Lower lobe of right lung (tissue), 2 donors: ENCODE results near the gene SPEM3. TPM values are rescaled to one million over a fixed set of nuclear protein-coding genes. Genes with fewer than 3 reads are reported as not detected.

ENCODE experiments used
- ATAC-seq, 2 donors: fragments of 200-7000 bp; cut with Tn5 transposase; one replicate each; pipeline ENCODE4 v1.9.1; 2020 to 2022; ENCODE audit warnings: mild to moderate bottlenecking in 2 of 2, moderate library complexity in 2 of 2
- DNase-seq: peaks from one replicate; pipeline ENCODE4 v3.0.0-alpha.2; 2020
- H3K27ac ChIP-seq: fragments of 200-600 bp; one replicate; pipeline ENCODE4 v1.8.0; 2022
- H3K27me3 ChIP-seq: fragments of 200-600 bp; one replicate; pipeline ENCODE4 v1.8.0; 2022; ENCODE audit warnings: low read depth
- H3K36me3 ChIP-seq: fragments of 200-600 bp; one replicate; pipeline ENCODE4 v1.8.0; 2022; ENCODE audit warnings: mild to moderate bottlenecking
- H3K4me1 ChIP-seq: fragments of 200-600 bp; one replicate; pipeline ENCODE4 v1.8.0; 2022
- H3K4me3 ChIP-seq: fragments of 200-600 bp; one replicate; pipeline ENCODE4 v1.8.0; 2022; ENCODE audit warnings: mild to moderate bottlenecking
- H3K9me3 ChIP-seq: fragments of 200-600 bp; one replicate; pipeline ENCODE4 v1.8.0; 2022
- intact Hi-C: fragments of 100-400 bp; cut with DNase I; formaldehyde crosslinking; loops from one replicate; pipeline ENCODE4 v1.11.0; 2022
- total RNA-seq: library from RNA; stranded (reverse); fragmentation: NEBNext Ultra II Directional; extraction: Animal tissue kit (Norgen Biotek cat#: 25700); gene quantifications from one replicate; pipeline ENCODE4 v1.2.1, GENCODE V29; 2021
- TF ChIP-seq, protein P1 (sequence below): fragments of 200-600 bp; IDR thresholded peaks from one replicate; pipeline ENCODE4 v1.8.0; 2022; ENCODE audit warnings: antibody characterized with exemption, mild to moderate bottlenecking
- donor health status: DM: no; HTN: yes; CAD: no; lungs with severe emphysema.

Gene SPEM3
- total RNA-seq, 1 donor from 2014 or later = not detected

DNA sequence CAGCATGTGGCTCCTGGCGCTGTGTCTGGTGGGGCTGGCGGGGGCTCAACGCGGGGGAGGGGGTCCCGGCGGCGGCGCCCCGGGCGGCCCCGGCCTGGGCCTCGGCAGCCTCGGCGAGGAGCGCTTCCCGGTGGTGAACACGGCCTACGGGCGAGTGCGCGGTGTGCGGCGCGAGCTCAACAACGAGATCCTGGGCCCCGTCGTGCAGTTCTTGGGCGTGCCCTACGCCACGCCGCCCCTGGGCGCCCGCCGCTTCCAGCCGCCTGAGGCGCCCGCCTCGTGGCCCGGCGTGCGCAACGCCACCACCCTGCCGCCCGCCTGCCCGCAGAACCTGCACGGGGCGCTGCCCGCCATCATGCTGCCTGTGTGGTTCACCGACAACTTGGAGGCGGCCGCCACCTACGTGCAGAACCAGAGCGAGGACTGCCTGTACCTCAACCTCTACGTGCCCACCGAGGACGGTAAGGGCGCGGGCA, 20.4 kb upstream of the SPEM3 start:
- intact Hi-C loops = no loop called here
- ATAC-seq (no peak), DNase-seq (no peak)
- Histone ChIP-seq H3K9me3 (no peaks in the 10 kb centered on the region), H3K4me1 (peaks cover 7% of the 10 kb centered on the region), H3K27me3 (no peaks in the 10 kb centered on the region), H3K27ac (no peak overlapping the region), H3K4me3 (no peak overlapping the region), H3K36me3 (no peaks in the 10 kb centered on the region)
- TF ChIP-seq, protein P1, sequence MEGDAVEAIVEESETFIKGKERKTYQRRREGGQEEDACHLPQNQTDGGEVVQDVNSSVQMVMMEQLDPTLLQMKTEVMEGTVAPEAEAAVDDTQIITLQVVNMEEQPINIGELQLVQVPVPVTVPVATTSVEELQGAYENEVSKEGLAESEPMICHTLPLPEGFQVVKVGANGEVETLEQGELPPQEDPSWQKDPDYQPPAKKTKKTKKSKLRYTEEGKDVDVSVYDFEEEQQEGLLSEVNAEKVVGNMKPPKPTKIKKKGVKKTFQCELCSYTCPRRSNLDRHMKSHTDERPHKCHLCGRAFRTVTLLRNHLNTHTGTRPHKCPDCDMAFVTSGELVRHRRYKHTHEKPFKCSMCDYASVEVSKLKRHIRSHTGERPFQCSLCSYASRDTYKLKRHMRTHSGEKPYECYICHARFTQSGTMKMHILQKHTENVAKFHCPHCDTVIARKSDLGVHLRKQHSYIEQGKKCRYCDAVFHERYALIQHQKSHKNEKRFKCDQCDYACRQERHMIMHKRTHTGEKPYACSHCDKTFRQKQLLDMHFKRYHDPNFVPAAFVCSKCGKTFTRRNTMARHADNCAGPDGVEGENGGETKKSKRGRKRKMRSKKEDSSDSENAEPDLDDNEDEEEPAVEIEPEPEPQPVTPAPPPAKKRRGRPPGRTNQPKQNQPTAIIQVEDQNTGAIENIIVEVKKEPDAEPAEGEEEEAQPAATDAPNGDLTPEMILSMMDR = no peak

DNA sequence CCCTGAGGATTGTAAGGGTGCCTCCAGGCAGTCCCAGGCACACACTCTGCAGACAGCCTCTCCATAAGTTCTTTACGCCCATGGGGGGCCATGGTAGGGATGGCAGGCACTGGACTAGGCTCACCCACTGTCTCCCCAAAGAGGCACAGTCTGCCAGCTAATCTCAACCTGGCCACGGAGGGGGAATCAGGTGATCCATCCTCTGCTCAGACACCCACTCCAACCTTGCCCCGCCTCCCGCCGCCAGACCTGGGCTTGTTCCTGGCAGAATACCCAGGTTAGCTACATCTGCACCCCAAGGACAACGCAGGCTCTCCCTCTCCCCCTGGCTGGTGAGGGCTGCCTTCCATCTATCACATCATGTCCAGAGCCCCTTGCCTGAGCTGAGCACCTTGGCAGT, 19.8 kb upstream of the SPEM3 start:
- H3K4me3 ChIP-seq = no peak overlapping the region
- ATAC-seq (no peak), DNase-seq (no peak)
- no peak overlapping the region for H3K27ac ChIP-seq
- intact Hi-C loops = no loop called here
- peaks cover 6% of the 10 kb centered on the region for H3K4me1 ChIP-seq
- no peaks in the 10 kb centered on the region for H3K36me3 ChIP-seq
- no peaks in the 10 kb centered on the region for H3K9me3 ChIP-seq
- TF ChIP-seq, protein P1 = no peak
- no peaks in the 10 kb centered on the region for H3K27me3 ChIP-seq

DNA sequence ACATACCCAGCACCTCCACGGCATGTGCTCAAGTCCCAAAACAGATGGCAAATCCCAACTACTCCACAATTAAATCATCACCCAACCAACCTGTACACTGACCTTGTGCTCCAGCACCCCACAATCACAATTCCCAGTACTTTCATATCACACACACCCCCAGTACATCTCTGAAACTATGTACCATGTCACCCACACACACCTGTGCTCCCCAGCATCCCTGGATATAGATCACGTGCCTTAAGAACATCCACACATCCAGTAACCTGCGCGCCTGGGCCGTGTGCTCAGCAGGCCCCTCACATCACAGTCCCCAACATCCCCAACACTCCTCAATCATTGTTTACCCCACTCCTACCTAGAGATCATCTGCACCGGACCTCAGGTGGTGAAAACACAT, 18.9 kb upstream of the SPEM3 start:
- no peaks in the 10 kb centered on the region for H3K27me3 ChIP-seq
- H3K9me3 ChIP-seq = no peaks in the 10 kb centered on the region
- no peak overlapping the region for H3K27ac ChIP-seq
- no peak overlapping the region for H3K4me3 ChIP-seq
- TF ChIP-seq, protein P1 = no peak
- intact Hi-C loops = no loop called here
- ATAC-seq (no peak), DNase-seq (no peak)
- peaks cover 6% of the 10 kb centered on the region for H3K4me1 ChIP-seq
- H3K36me3 ChIP-seq = no peaks in the 10 kb centered on the region

DNA sequence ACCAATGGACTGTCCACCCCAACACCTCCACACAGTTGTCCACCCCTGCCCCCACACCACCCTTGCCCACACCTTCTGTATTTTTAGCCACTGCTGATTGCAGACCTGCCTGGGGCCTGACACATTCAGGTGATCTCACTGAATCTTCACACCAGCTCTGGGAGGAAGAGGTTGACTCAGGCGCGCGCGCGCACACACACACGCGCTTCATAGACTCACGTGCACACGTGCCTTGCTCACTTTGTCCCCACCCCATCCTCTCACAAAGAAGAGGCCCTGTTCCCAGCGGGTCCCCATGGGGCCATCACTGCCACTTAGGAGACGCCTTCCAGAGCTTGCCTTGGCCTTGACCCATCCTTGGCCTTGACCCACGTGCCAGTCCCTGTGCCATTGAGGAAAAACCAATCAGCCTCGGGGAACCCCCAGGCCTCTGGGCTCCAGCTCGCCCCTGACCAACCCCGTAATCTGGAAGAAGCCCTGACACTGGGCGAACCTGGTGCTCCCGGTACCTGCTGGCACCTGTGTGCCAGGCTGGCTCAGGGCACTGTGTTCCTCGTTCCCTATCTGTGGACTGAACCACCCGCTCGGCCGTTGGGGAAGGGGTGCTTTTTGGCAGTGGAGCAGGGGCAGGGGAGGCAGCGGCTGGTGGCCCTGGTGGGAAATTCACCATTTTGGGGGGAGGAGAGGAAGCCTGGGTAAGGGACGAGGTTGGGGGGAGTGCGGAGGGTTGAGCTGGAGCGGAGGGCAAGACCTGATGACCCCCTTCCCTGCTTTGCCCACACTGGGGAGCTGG, 17.8 kb upstream of the SPEM3 start:
- no peaks in the 10 kb centered on the region for H3K27me3 ChIP-seq
- H3K27ac ChIP-seq = no peak overlapping the region
- H3K4me3 ChIP-seq = no peak overlapping the region
- intact Hi-C loops = no loop called here
- ATAC-seq = no peak
- H3K9me3 ChIP-seq = no peaks in the 10 kb centered on the region
- no peak for DNase-seq
- TF ChIP-seq, protein P1 = no peak
- H3K36me3 ChIP-seq = no peaks in the 10 kb centered on the region
- H3K4me1 ChIP-seq = no peaks in the 10 kb centered on the region

DNA sequence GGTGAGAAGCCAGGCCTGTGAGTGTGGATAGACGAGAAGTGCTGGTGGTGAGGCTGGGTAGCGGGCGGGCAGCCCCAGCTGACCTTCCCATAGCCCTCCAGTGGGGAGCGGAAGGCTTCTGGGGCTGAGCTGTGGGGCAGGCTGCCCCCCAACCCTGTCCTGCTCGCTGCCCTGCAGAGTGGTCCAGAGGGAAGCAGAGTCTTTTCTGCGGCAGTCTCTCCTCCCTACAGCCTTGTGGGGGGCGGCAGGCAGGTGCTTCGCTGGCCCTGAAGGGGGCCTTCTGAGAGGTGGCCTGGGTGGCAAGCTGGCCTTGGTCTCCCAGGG, 17.3 kb upstream of the SPEM3 start:
- no peak overlapping the region for H3K27ac ChIP-seq
- no peaks in the 10 kb centered on the region for H3K4me1 ChIP-seq
- H3K27me3 ChIP-seq = no peaks in the 10 kb centered on the region
- H3K4me3 ChIP-seq = no peak overlapping the region
- no peaks in the 10 kb centered on the region for H3K36me3 ChIP-seq
- DNase-seq (no peak), ATAC-seq (no peak)
- H3K9me3 ChIP-seq = no peaks in the 10 kb centered on the region
- TF ChIP-seq, protein P1 = no peak
- intact Hi-C loops = no loop called here
